Measurements from ENCODE around the gene IL17RD.

The IL17RD gene

GRCh38 chr3:57077630-57078343, 87.4 kb downstream of the IL17RD start:
- no peak overlapping the region for H3K27ac ChIP-seq
- DNase-seq (ENCODE audit: low read depth, low spot score), result no peak

- no peak for DNase-seq (ENCODE audit: low read depth, low spot score)
- H3K27ac ChIP-seq, result no peak overlapping the region
These were observed 88.7 kb downstream of the IL17RD start for GRCh38 chr3:57076422-57076951.

GRCh38 chr3:57074135-57074534, 91.0 kb downstream of the IL17RD start:
- H3K27ac ChIP-seq, result no peak overlapping the region
- no peak for DNase-seq (ENCODE audit: low read depth, low spot score)

GRCh38 chr3:57073628-57074027, 91.5 kb downstream of the IL17RD start:
- no peak overlapping the region for H3K27ac ChIP-seq
- DNase-seq (ENCODE audit: low read depth, low spot score), result no peak

- DNase-seq (ENCODE audit: low read depth, low spot score), result no peak
These were observed 95.7 kb downstream of the IL17RD start for GRCh38 chr3:57069503-57069902.

GRCh38 chr3:57068437-57069089, 96.6 kb downstream of the IL17RD start:
- peak overlapping the region; percentile 58 for H3K27ac ChIP-seq
- DNase-seq (ENCODE audit: low read depth, low spot score), result peak; percentile 69

More at GRCh38 chr3:57069503-57069902, 95.7 kb downstream of the IL17RD start:
- H3K27ac ChIP-seq, result no peak overlapping the region

- no peak overlapping the region for H3K27ac ChIP-seq
- no peak for DNase-seq (ENCODE audit: low read depth, low spot score)
These were observed 98.7 kb downstream of the IL17RD start for GRCh38 chr3:57066471-57066870.

GRCh38 chr3:57065588-57065987, 99.6 kb downstream of the IL17RD start:
- no peak overlapping the region for H3K27ac ChIP-seq
- no peak for DNase-seq (ENCODE audit: low read depth, low spot score)

- no peak overlapping the region for H3K27ac ChIP-seq
- no peak for DNase-seq (ENCODE audit: low read depth, low spot score)
These were observed 100.6 kb downstream of the IL17RD start for GRCh38 chr3:57064572-57064971.

GRCh38 chr3:57064001-57064400, 101.2 kb downstream of the IL17RD start:
- no peak overlapping the region for H3K27ac ChIP-seq
- no peak for DNase-seq (ENCODE audit: low read depth, low spot score)

- no peak overlapping the region for H3K27ac ChIP-seq
- no peak for DNase-seq (ENCODE audit: low read depth, low spot score)
These were observed 102.1 kb downstream of the IL17RD start for GRCh38 chr3:57063032-57063431.

GRCh38 chr3:57062101-57062631, 103.0 kb downstream of the IL17RD start:
- DNase-seq (ENCODE audit: low read depth, low spot score), result no peak
- H3K27ac ChIP-seq, result peak overlapping the region; percentile 68

GRCh38 chr3:57061556-57061955, 103.6 kb downstream of the IL17RD start:
- H3K27ac ChIP-seq, result peak overlapping the region; percentile 68

GRCh38 chr3:57060089-57060821, 104.9 kb downstream of the IL17RD start, which contains the start of gene SPATA12:
Gene SPATA12 (plus strand): TSS chr3:57060664. CDS start chr3:57073695, 13,031 bp downstream.
- peak within 1 kb of the TSS; percentile 68 for H3K27ac ChIP-seq
- DNase-seq (ENCODE audit: low read depth, low spot score), result peak; percentile 96

More at GRCh38 chr3:57061556-57061955, 103.6 kb downstream of the IL17RD start:
- no peak for DNase-seq (ENCODE audit: low read depth, low spot score)

GRCh38 chr3:57059411-57059810, 105.7 kb downstream of the IL17RD start:
- peak overlapping the region; percentile 68 for H3K27ac ChIP-seq
- DNase-seq (ENCODE audit: low read depth, low spot score), result no peak

- no peak overlapping the region for H3K27ac ChIP-seq
- DNase-seq (ENCODE audit: low read depth, low spot score), result no peak
These were observed 107.8 kb downstream of the IL17RD start for GRCh38 chr3:57057351-57057750.

GRCh38 chr3:57053122-57053521, 112.0 kb downstream of the IL17RD start:
- no peak overlapping the region for H3K27ac ChIP-seq
- DNase-seq (ENCODE audit: low read depth, low spot score), result no peak

- no peak for DNase-seq (ENCODE audit: low read depth, low spot score)
- H3K27ac ChIP-seq, result no peak overlapping the region
These were observed 112.5 kb downstream of the IL17RD start for GRCh38 chr3:57052662-57053061.

- no peak overlapping the region for H3K27ac ChIP-seq
- no peak for DNase-seq (ENCODE audit: low read depth, low spot score)
These were observed 116.4 kb downstream of the IL17RD start for GRCh38 chr3:57048728-57049127.

GRCh38 chr3:57048052-57048671, 117.0 kb downstream of the IL17RD start:
- no peak for DNase-seq (ENCODE audit: low read depth, low spot score)
- no peak overlapping the region for H3K27ac ChIP-seq

Measured in epithelial cell of prostate (primary cell).